ENCODE results near the gene EHD1. TPM values are rescaled to one million over a fixed set of nuclear protein-coding genes. Genes with fewer than 3 reads are reported as not detected.

Gene EHD1
- total RNA-seq, 2 donors from 2014 or later, result 18.7 to 45.2 TPM

DNA sequence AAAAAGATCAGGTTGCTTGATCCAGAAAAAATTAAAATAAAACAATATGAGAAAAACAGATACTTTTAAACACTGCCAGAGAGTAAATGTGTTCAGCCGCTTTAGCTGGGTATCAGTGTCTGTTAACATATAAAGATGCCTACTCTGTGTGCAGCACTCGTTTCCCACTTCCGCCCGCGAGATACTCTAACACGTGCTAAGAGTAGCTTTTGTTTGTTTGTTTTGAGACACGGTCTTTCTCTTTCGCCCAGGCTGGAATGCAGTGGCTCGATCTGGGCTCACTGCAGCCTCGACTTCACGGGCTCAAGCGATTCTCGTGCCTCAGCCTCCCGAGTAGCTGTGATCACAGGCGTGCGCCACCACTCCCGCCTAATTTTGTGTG, 67.5 kb downstream of the EHD1 start:
- 37 to 44% methylated on average over 17 of the region's 17 CpGs for WGBS, 2 donors
- peaks cover 36% of the 10 kb centered on the region for H3K4me1 ChIP-seq
- intact Hi-C loops (cut with DNase I), result no loop called here
- H3K4me3 ChIP-seq, result peak overlapping the region in 1 of 2 donors; percentile 86
- H3K36me3 ChIP-seq (replicated peaks in 1 of 2; ENCODE audit: insufficient read depth in 1 of 2, low read depth in 2 of 2), result no peaks in the 10 kb centered on the region
- ATAC-seq, result peak; percentile 4
- no peak for TF ChIP-seq POLR2A (IDR thresholded peaks at IDR 0.05)
- TF ChIP-seq, protein P1, sequence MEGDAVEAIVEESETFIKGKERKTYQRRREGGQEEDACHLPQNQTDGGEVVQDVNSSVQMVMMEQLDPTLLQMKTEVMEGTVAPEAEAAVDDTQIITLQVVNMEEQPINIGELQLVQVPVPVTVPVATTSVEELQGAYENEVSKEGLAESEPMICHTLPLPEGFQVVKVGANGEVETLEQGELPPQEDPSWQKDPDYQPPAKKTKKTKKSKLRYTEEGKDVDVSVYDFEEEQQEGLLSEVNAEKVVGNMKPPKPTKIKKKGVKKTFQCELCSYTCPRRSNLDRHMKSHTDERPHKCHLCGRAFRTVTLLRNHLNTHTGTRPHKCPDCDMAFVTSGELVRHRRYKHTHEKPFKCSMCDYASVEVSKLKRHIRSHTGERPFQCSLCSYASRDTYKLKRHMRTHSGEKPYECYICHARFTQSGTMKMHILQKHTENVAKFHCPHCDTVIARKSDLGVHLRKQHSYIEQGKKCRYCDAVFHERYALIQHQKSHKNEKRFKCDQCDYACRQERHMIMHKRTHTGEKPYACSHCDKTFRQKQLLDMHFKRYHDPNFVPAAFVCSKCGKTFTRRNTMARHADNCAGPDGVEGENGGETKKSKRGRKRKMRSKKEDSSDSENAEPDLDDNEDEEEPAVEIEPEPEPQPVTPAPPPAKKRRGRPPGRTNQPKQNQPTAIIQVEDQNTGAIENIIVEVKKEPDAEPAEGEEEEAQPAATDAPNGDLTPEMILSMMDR (IDR thresholded peaks at IDR 0.05), result no peak
- no peaks in the 10 kb centered on the region for H3K27me3 ChIP-seq
- peak in 3 of 4 donors; percentile 24 to 37 (median 26) for DNase-seq
- H3K9me3 ChIP-seq, result no peaks in the 10 kb centered on the region
- H3K27ac ChIP-seq, result peak overlapping the region in 3 of 4 donors; percentile 68 to 86 (median 81)

DNA sequence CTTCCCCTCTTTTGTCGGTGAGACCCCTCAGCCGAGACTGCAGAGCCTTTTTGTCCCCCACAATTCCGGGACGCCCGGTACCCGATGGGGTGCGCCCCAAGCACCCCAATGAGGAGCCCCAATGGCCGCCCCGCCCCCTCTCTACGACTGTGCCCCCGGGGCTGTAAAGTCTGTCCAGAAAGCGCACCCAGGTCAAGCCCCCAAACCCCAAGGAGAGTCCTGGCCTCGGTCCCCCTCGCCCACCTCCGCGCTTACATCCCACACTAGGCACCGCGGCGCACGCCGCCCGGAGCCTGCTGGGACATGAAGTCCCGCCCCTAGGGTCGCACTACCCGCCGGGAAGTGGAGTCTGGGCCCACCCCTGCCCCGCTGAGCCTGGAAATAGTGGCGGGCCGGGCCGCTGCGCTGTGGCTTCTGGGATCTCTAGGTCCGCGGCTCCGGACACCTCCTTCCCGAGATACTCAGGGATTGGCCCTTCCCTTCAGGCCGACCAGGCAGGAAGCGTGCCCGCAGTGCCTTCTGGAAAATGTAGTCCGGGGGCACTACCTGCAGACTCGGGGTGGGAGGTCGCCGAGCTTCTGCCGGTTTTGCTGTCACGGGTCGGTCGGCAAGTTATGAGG, 68.0 kb downstream of the EHD1 start, which contains the start of gene MEN1:
Gene MEN1 (minus strand): TSS at position 281 of the 620 bp plus-strand sequence. CDS start 442 bp downstream, outside the sequence.
- peak; percentile 41 to 79 (median 67) for TF ChIP-seq POLR2A (IDR thresholded peaks at IDR 0.05)
- TF ChIP-seq, protein P1 (IDR thresholded peaks at IDR 0.05), result peak in 1 of 7 experiments; percentile 17
- intact Hi-C loops (cut with DNase I), result no loop called here
- Histone ChIP-seq H3K4me3 (peak within 1 kb of the TSS; percentile 86 to 87), H3K36me3 (replicated peaks in 1 of 2; ENCODE audit: insufficient read depth in 1 of 2, low read depth in 2 of 2) (no peaks in the 10 kb centered on the region), H3K27me3 (no peaks in the 10 kb centered on the region), H3K27ac (peak within 1 kb of the TSS; percentile 68 to 86 (median 76)), H3K9me3 (no peaks in the 10 kb centered on the region), H3K4me1 (peaks cover 31% of the 10 kb centered on the region)
- 0% methylated on average over 28 to 42 of the region's 46 CpGs for WGBS, 2 donors
- DNase-seq (peak; percentile 97 to 98 (median 98)), ATAC-seq (peak; percentile 95)

DNA sequence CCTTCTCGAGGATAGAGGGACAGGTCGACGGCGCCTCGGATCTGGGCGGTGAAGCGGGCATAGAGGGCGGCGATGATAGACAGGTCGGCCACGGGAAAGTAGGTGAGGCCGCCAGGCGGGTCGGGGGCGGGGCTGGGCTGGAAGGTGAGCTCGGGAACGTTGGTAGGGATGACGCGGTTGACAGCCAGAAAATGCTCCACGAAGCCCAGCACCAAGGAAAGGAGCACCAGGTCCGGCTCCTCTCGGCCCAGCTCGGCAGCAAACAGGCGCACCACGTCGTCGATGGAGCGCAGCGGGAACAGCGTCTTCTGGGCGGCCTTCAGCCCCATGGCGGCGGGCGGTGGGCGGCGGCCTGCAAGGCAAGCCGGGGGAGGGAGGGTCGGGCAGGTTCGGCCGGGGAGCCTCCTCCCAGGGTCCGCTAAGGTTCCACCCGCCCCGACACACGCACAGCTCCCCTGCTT, 68.6 kb downstream of the EHD1 start:
- intact Hi-C loops (cut with DNase I), result no loop called here
- Histone ChIP-seq H3K4me1 (peaks cover 25% of the 10 kb centered on the region), H3K27ac (peak overlapping the region; percentile 68 to 86 (median 76)), H3K27me3 (no peaks in the 10 kb centered on the region), H3K9me3 (no peaks in the 10 kb centered on the region), H3K36me3 (replicated peaks in 1 of 2; ENCODE audit: insufficient read depth in 1 of 2, low read depth in 2 of 2) (no peaks in the 10 kb centered on the region), H3K4me3 (peak overlapping the region; percentile 86 to 87)
- WGBS, 2 donors, result 1 to 3% methylated on average over 14 to 41 of the region's 44 CpGs
- peak; percentile 70 to 78 (median 76) for DNase-seq
- peak; percentile 51 for ATAC-seq
- no peak for TF ChIP-seq POLR2A (IDR thresholded peaks at IDR 0.05)
- TF ChIP-seq, protein P1 (IDR thresholded peaks at IDR 0.05), result no peak

DNA sequence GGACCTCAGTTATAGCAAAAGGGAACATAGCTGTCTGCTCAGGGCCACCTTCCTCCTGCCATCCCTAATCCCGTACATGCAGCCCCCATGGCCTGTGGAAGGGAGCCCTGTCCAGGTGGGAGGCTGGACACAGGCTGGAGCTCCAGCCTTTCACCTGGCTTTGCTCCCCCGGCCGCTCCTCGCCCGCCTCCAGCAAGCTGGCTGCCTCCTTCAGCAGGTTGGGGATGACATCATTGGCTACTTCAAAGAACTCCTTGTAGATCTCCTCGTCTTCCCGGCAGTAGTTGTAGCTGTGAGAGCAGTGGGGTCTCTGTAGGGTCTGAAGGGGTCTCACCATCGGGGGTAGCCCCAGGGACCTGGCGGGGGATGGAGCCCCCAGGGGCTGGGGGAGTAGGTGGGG, 72.9 kb downstream of the EHD1 start:
- Histone ChIP-seq H3K4me1 (peaks cover 26% of the 10 kb centered on the region), H3K36me3 (replicated peaks in 1 of 2; ENCODE audit: insufficient read depth in 1 of 2, low read depth in 2 of 2) (no peaks in the 10 kb centered on the region), H3K27me3 (no peaks in the 10 kb centered on the region), H3K27ac (no peak overlapping the region), H3K9me3 (no peaks in the 10 kb centered on the region), H3K4me3 (no peak overlapping the region)
- 92 to 93% methylated on average over 6 to 9 of the region's 9 CpGs for WGBS, 2 donors
- TF ChIP-seq, protein P1 (IDR thresholded peaks at IDR 0.05), result no peak
- TF ChIP-seq POLR2A (IDR thresholded peaks at IDR 0.05), result no peak
- intact Hi-C loops (cut with DNase I), result no loop called here
- no peak for DNase-seq
- no peak for ATAC-seq

Data from body of pancreas (tissue), 4 donors.